Liver (tissue), 9 donors: ENCODE data around the gene PCDHGA3. TPM values are rescaled to one million over a fixed set of nuclear protein-coding genes. Genes with fewer than 3 reads are reported as not detected.
"Not testable (repeated sequence)": the region's sequence is repeated elsewhere in the genome, so short reads cannot be mapped to it uniquely, and the experiment has no call there.

Experiments used
- DNase-seq: peaks from one replicate; pipeline ENCODE4 v3.0.0-alpha.2; 2017; ENCODE audit warnings: low spot score
- H3K27ac ChIP-seq, 2 donors: one replicate each; pipeline ENCODE4 v1.7.0; 2013; ENCODE audit warnings: inconsistent platforms in 2 of 2, low read length in 2 of 2, control low read depth in 1 of 2, low read depth in 1 of 2, mild to moderate bottlenecking in 1 of 2
- H3K27me3 ChIP-seq, 4 donors: one replicate each; pipeline versions ENCODE4 v1.6.1 to v1.7.0; 2013; ENCODE audit warnings: low read length in 3 of 4, inconsistent platforms in 1 of 4, mild to moderate bottlenecking in 1 of 4, moderate library complexity in 1 of 4; ENCODE audit not compliant: control insufficient read depth in 4 of 4, insufficient read depth in 4 of 4
- H3K36me3 ChIP-seq, 4 donors: one replicate each; pipeline versions ENCODE4 v1.6.1 to v1.7.0; 2013; ENCODE audit warnings: low read length in 3 of 4, mild to moderate bottlenecking in 3 of 4, low read depth in 1 of 4, moderate library complexity in 1 of 4; ENCODE audit not compliant: control insufficient read depth in 4 of 4, insufficient read depth in 3 of 4
- H3K4me1 ChIP-seq, 4 donors: one replicate each; pipeline versions ENCODE4 v1.6.1 to v1.7.0; 2013; ENCODE audit warnings: low read length in 3 of 4, mild to moderate bottlenecking in 3 of 4, moderate library complexity in 1 of 4; ENCODE audit not compliant: control insufficient read depth in 4 of 4, insufficient read depth in 4 of 4
- H3K4me3 ChIP-seq, 3 donors: one replicate each; pipeline versions ENCODE4 v1.6.1 to v1.7.0; 2013; ENCODE audit warnings: low read length in 3 of 3, control low read depth in 1 of 3, low read depth in 1 of 3, mild to moderate bottlenecking in 1 of 3
- H3K9ac ChIP-seq, 2 donors: one replicate each; pipeline ENCODE4 v1.7.0; 2013; ENCODE audit warnings: low read length in 2 of 2, mild to moderate bottlenecking in 2 of 2, moderate library complexity in 2 of 2, control low read depth in 1 of 2, low read depth in 1 of 2
- H3K9me3 ChIP-seq, 4 donors: one replicate each; pipeline versions ENCODE4 v1.6.1 to v1.7.0; 2013; ENCODE audit warnings: low read length in 3 of 4; ENCODE audit not compliant: control insufficient read depth in 4 of 4
- CTCF ChIP-seq: fragments of 150-350 bp; IDR thresholded peaks from 2 replicates; pipeline ENCODE4 v1.5.1; 2017; ENCODE audit warnings: improper control_type of control experiment, low read depth, low read length; ENCODE audit not compliant: missing input control
- FOXA1 ChIP-seq: IDR thresholded peaks from 2 replicates; pipeline ENCODE4 v1.6.1; 2016; ENCODE audit warnings: antibody characterized with exemption
- FOXA2 ChIP-seq: IDR thresholded peaks from 2 replicates; pipeline ENCODE4 v1.6.1; 2016; ENCODE audit warnings: antibody characterized with exemption
- HNF4A ChIP-seq, 2 donors: conservative IDR thresholded peaks; 2 replicates each; pipeline ENCODE4 v1.6.1; 2016; ENCODE audit warnings: antibody characterized with exemption in 2 of 2, mild to moderate bottlenecking in 2 of 2
- HNF4G ChIP-seq: IDR thresholded peaks from 2 replicates; pipeline ENCODE4 v1.6.1; 2016; ENCODE audit warnings: antibody characterized with exemption
- JUND ChIP-seq, 2 donors: IDR thresholded peaks; 2 replicates each; pipeline ENCODE4 v1.6.1; 2016; ENCODE audit warnings: antibody characterized with exemption in 2 of 2
- MAX ChIP-seq: IDR thresholded peaks from 2 replicates; pipeline ENCODE4 v1.6.1; 2016; ENCODE audit warnings: antibody characterized with exemption
- NR2F2 ChIP-seq: IDR thresholded peaks from 2 replicates; pipeline ENCODE4 v1.6.1; 2016; ENCODE audit warnings: antibody characterized with exemption
- RAD21 ChIP-seq, 2 donors: IDR thresholded peaks; 2 replicates each; pipeline ENCODE4 v1.6.1; 2016; ENCODE audit warnings: antibody characterized with exemption in 2 of 2, mild to moderate bottlenecking in 2 of 2
- REST ChIP-seq: IDR thresholded peaks from 2 replicates; pipeline ENCODE4 v1.6.1; 2016; ENCODE audit warnings: antibody characterized with exemption, mild to moderate bottlenecking
- RXRA ChIP-seq, 2 donors: IDR thresholded peaks; 2 replicates each; pipeline ENCODE4 v1.6.1; 2017 to 2018; ENCODE audit warnings: antibody characterized with exemption in 2 of 2, mild to moderate bottlenecking in 1 of 2
- SP1 ChIP-seq: IDR thresholded peaks from 2 replicates; pipeline ENCODE4 v1.6.1; 2018; ENCODE audit warnings: antibody characterized with exemption, mild to moderate bottlenecking
- TAF1 ChIP-seq: conservative IDR thresholded peaks from 2 replicates; pipeline ENCODE4 v1.6.1; 2016; ENCODE audit warnings: antibody characterized with exemption, mild to moderate bottlenecking
- WGBS: extraction: QIAGEN DNeasy Blood & Tissue Kit; methylation state at CpG from one replicate; pipeline ENCODE4 v1.1.7; 2013; 5-methylcytosine and 5-hydroxymethylcytosine counted together
- polyA plus RNA-seq, 2 donors: library from polyadenylated mRNA; stranded (reverse) in 1 of 2; unstranded in 1 of 2; fragments of 200-250 nt in 1 of 2; fragments of >200 nt in 1 of 2; fragmentation: Nextera tagmentation in 1 of 2; extraction: Ambion mirVana in 1 of 2; gene quantifications; one replicate each; pipeline versions ENCODE4 v1.2.1 to v1.2.3, GENCODE V29; 2013 to 2015
- total RNA-seq, 2 donors: library from RNA; depleted of rRNA; stranded (reverse); fragments of >200 nt; gene quantifications; one replicate each; pipeline ENCODE4 v1.2.3, GENCODE V29; 2014
- donor health status: healthy.
- donor health status: healthy.
- donor health status: healthy.
- donor health status: healthy.
- donor health status: healthy.

Gene PCDHGA3
- total and polyA plus RNA-seq, 4 donors: 0.09 to 0.59 (median 0.29) TPM

- 40% methylated on average over 43 of the region's 43 CpGs for WGBS
- H3K27ac ChIP-seq: no peak overlapping the region
- H3K4me3 ChIP-seq: peak overlapping the region in 1 of 3 donors; percentile 3
- peaks cover 0 to 10% (median 0%) of the 10 kb centered on the region in 4 donors for H3K27me3 ChIP-seq
- H3K9me3 ChIP-seq: peaks cover 32 to 77% (median 42%) of the 10 kb centered on the region in 4 donors
- no peak overlapping the region for H3K9ac ChIP-seq
- H3K36me3 ChIP-seq: no peaks in the 10 kb centered on the region
- TF ChIP-seq FOXA1: no peak
- TF ChIP-seq MAX: no peak
- no peak for TF ChIP-seq NR2F2
- TF ChIP-seq REST: no peak
- TF ChIP-seq JUND (IDR thresholded peaks at IDR 0.05): no peak
- TF ChIP-seq FOXA2: no peak
- TF ChIP-seq HNF4A (conservative IDR thresholded peaks at IDR 0.05): no peak
- no peak for TF ChIP-seq CTCF
- TF ChIP-seq TAF1: no peak
- no peak for TF ChIP-seq HNF4G
- no peak for TF ChIP-seq RXRA (IDR thresholded peaks at IDR 0.05)
- TF ChIP-seq SP1: no peak
- peaks cover 0 to 4% (median 0%) of the 10 kb centered on the region in 4 donors for H3K4me1 ChIP-seq
- DNase-seq: no peak
These were observed 41.0 kb downstream of the PCDHGA3 start for GRCh38 chr5:141384471-141385267.

GRCh38 chr5:141387557-141388311, 44.1 kb downstream of the PCDHGA3 start, which contains the start of gene PCDHGB4:
Gene PCDHGB4, plus strand, starts transcription at chr5:141387698. Its CDS starts 187 bp downstream, at chr5:141387885.
- H3K4me1 ChIP-seq, H3K27me3 ChIP-seq, H3K27ac ChIP-seq, H3K9ac ChIP-seq, DNase-seq, H3K36me3 ChIP-seq: not testable (repeated sequence)
- TF ChIP-seq RAD21 (IDR thresholded peaks at IDR 0.05) (peak; percentile 47 to 62), CTCF (peak; percentile 39)
- Histone ChIP-seq H3K4me3 (peak within 1 kb of the TSS; percentile 40 to 50 (median 48)), H3K9me3 (peaks cover 37 to 88% (median 43%) of the 10 kb centered on the region in 4 donors)
- WGBS: 16% methylated on average over 22 of the region's 40 CpGs
